Measurements from ENCODE around the gene YBX3. TPM values are rescaled to one million over a fixed set of nuclear protein-coding genes. Genes with fewer than 3 reads are reported as not detected.
A peak's percentile ranks its signal among the peaks of the same experiment; 100 is the strongest.

The YBX3 gene
- total and polyA plus RNA-seq, 2 of the 4 experiments (the other 2 are of a cell fraction), result 33.7 to 132 TPM

DNA sequence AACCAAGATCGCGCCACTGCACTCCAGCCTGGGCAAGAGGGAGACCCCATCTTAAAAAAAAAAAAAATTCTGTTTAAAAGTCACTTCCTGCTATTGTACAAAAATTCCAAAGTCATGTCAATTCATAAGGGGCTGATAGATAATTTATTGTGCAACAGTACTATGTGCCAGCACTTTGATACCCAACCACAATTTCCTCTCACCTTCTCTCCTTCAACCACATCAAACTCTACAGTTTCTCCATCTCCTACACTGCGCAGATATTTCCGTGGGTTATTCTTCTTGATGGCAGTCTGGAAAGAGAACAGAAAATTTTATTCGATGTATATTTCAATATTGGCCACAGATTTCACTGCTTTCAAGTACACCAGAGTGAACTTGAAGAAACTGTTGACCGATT lies 7.6 kb downstream of the YBX3 start:
- Histone ChIP-seq H2BK5ac (ENCODE audit: low read depth, low read length, poor library complexity, severe bottlenecking) (no peak overlapping the region), H3K9me3 (ENCODE audit: control insufficient read depth, insufficient read depth, low read length) (no peaks in the 10 kb centered on the region), H4K5ac (ENCODE audit: low read depth, low read length) (no peak overlapping the region), H4K8ac (ENCODE audit: low read depth in 2 of 2, low read length in 2 of 2) (no peak overlapping the region), H2AK9ac (replicated peaks; ENCODE audit: low read depth, low read length, poor library complexity) (no peak overlapping the region), H2BK120ac (ENCODE audit: low read depth, low read length) (no peak overlapping the region), H3K4ac (ENCODE audit: low read depth, low read length) (no peak overlapping the region), H3K56ac (ENCODE audit: extremely low read depth, insufficient read depth, low read length) (no peak overlapping the region), H3K14ac (replicated peaks; ENCODE audit: low read depth, low read length) (no peak overlapping the region), H2BK15ac (ENCODE audit: low read depth, low read length) (no peak overlapping the region), H4K91ac (ENCODE audit: insufficient read depth, low read depth, low read length) (no peak overlapping the region), H3K36me3 (ENCODE audit: control insufficient read depth, insufficient read depth, low read length) (peaks cover 17% of the 10 kb centered on the region), H2AFZ (replicated peaks; ENCODE audit: low read length, poor library complexity) (no peak overlapping the region), H3K9ac (ENCODE audit: low read depth, low read length) (no peak overlapping the region), H2AK5ac (ENCODE audit: low read depth, low read length) (no peak overlapping the region), H3K18ac (ENCODE audit: low read depth, low read length) (no peak overlapping the region), H3K9me1 (ENCODE audit: insufficient read depth, low read length) (peaks cover 3% of the 10 kb centered on the region; the same call in 1 of the 2 replicates), H3K27me3 (ENCODE audit: control insufficient read depth, insufficient read depth, low read length) (no peaks in the 10 kb centered on the region), H2BK20ac (ENCODE audit: low read depth, low read length) (no peak overlapping the region), H3K4me1 (ENCODE audit: control insufficient read depth, insufficient read depth, low read length) (peaks cover 5% of the 10 kb centered on the region; the same call in 1 of the 2 replicates), H3K4me2 (ENCODE audit: low read depth, low read length) (no peak overlapping the region), H4K20me1 (ENCODE audit: insufficient read depth, low read length) (peaks cover 13% of the 10 kb centered on the region), H3K23ac (ENCODE audit: low read depth, low read length) (no peak overlapping the region), H3K27ac (ENCODE audit: insufficient read depth, low read length) (no peak overlapping the region), H3K4me3 (ENCODE audit: insufficient read depth, low read depth, low read length) (no peak overlapping the region), H3K79me1 (ENCODE audit: low read depth in 1 of 2, low read length in 2 of 2) (peaks cover 13 to 32% of the 10 kb centered on the region in 2 experiments)
- in situ Hi-C loops (cut with MboI; ENCODE audit: low sequenced_read_pairs), result no loop called here
- POLR2A ChIA-PET (ENCODE audit: unreplicated experiment), result no interaction called here
- ATAC-seq (ENCODE audit: low read depth) (no peak), DNase-seq (no peak)
- intact Hi-C loops (cut with micrococcal nuclease), result no loop called here
- dilution Hi-C loops (cut with HindIII; ENCODE audit: low sequenced_read_pairs, unreplicated experiment), result no loop called here
- WGBS, 2 experiments (ENCODE audit: extremely low coverage in 2 of 2, insufficient read length in 1 of 2), result no CpG with 5 or more reads among the region's 6 CpGs
- CTCF ChIA-PET, result no interaction called here
- no peak for TF ChIP-seq FOS (IDR thresholded peaks at IDR 0.05; ENCODE audit: low read depth, low read length)
- peak; percentile 66; the same call in 1 of the 2 replicates for TF ChIP-seq CEBPB (IDR thresholded peaks at IDR 0.05; ENCODE audit: low read depth, low read length)
- no peak for TF ChIP-seq NFE2L2 (IDR thresholded peaks at IDR 0.05; ENCODE audit: low read depth, low read length)
- no peak for TF ChIP-seq CHD1 (IDR thresholded peaks at IDR 0.05; ENCODE audit: low read depth, low read length)
- TF ChIP-seq BHLHE40 (IDR thresholded peaks at IDR 0.05; ENCODE audit: low read depth, low read length), result no peak
- no peak for TF ChIP-seq RAD21 (IDR thresholded peaks at IDR 0.05; ENCODE audit: low read length)
- TF ChIP-seq, protein P1, sequence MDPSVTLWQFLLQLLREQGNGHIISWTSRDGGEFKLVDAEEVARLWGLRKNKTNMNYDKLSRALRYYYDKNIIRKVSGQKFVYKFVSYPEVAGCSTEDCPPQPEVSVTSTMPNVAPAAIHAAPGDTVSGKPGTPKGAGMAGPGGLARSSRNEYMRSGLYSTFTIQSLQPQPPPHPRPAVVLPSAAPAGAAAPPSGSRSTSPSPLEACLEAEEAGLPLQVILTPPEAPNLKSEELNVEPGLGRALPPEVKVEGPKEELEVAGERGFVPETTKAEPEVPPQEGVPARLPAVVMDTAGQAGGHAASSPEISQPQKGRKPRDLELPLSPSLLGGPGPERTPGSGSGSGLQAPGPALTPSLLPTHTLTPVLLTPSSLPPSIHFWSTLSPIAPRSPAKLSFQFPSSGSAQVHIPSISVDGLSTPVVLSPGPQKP (IDR thresholded peaks at IDR 0.05; ENCODE audit: borderline replicate concordance, low read depth, low read length), result no peak
- no peak for TF ChIP-seq MAZ (IDR thresholded peaks at IDR 0.05; ENCODE audit: borderline replicate concordance, low read depth, low read length)
- BruUV-seq (replicated peaks), result no TSS peak

Measured in IMR-90 (cell line).